B cell (primary cell): ENCODE results near the gene PLS3. TPM values are rescaled to one million over a fixed set of nuclear protein-coding genes. Genes with fewer than 3 reads are reported as not detected.

Experiments used
- ATAC-seq: fragments of 200-7000 bp; cut with Tn5 transposase; one replicate; pipeline ENCODE4 v1.10.0; 2021; ENCODE audit warnings: low read depth, mild to moderate bottlenecking, moderate number of reproducible peaks, moderate library complexity
- CTCF ChIA-PET: fragments of 350-600 bp; sonication (Branson Sonifier 250); formaldehyde crosslinking; loops from one replicate; lab custom pipeline; 2021; ENCODE audit warnings: antibody characterized with exemption, inconsistent platforms; lab: Charles Lee
- POLR2A ChIA-PET: fragments of 350-600 bp; sonication (Branson Sonifier 250); formaldehyde crosslinking; loops from one replicate; lab custom pipeline; 2021; ENCODE audit warnings: antibody characterized with exemption; lab: Charles Lee
- DNase-seq: peaks from one replicate; pipeline ENCODE4 v3.0.0; 2013
- H2AFZ ChIP-seq: 2 replicates; pipeline ENCODE4 v1.6.1; 2012; ENCODE audit warnings: mild to moderate bottlenecking, low read depth, low read length; ENCODE audit not compliant: insufficient read depth, poor library complexity, severe bottlenecking
- H3K27ac ChIP-seq, 2 donors: 1 replicate in 1 of 2; 2 replicates in 1 of 2; pipeline ENCODE4 v1.5.1; 2012 to 2013; ENCODE audit warnings: low read length in 2 of 2, mild to moderate bottlenecking in 2 of 2, moderate library complexity in 1 of 2
- H3K27me3 ChIP-seq, 4 experiments: fragments of 200-600 bp in 1 of 4; sonication (generic) in 1 of 4; replicated peaks in 1 of 4; 1 replicate in 2 of 4; 2 replicates in 2 of 4; pipeline versions ENCODE4 v1.6.1 to v1.7.0; 2013 to 2016; ENCODE audit warnings: low read length in 3 of 4, mild to moderate bottlenecking in 2 of 4, mixed read lengths in 1 of 4, moderate library complexity in 1 of 4; ENCODE audit not compliant: insufficient read depth in 4 of 4, control insufficient read depth in 3 of 4; ENCODE audit errors: control extremely low read depth in 1 of 4
- H3K36me3 ChIP-seq, 2 experiments: replicated peaks in 1 of 2; 1 replicate in 1 of 2; 2 replicates in 1 of 2; pipeline versions ENCODE4 v1.6.1 to v1.7.1; 2013; ENCODE audit warnings: low read length in 1 of 2; ENCODE audit not compliant: insufficient read depth in 2 of 2, control insufficient read depth in 1 of 2; ENCODE audit errors: control extremely low read depth in 1 of 2, extremely low read depth in 1 of 2
- H3K4me1 ChIP-seq, 2 donors: fragments of 200-600 bp in 1 of 2; sonication (generic) in 1 of 2; 1 replicate in 1 of 2; 2 replicates in 1 of 2; pipeline versions ENCODE4 v1.5.1 to v1.6.1; 2013 to 2017; ENCODE audit warnings: low read length in 2 of 2; ENCODE audit not compliant: control insufficient read depth in 2 of 2, insufficient read depth in 2 of 2
- H3K4me2 ChIP-seq: replicated peaks from 2 replicates; pipeline ENCODE3; 2012; ENCODE audit warnings: mild to moderate bottlenecking, low read depth, low read length; ENCODE audit not compliant: poor library complexity, severe bottlenecking
- H3K4me3 ChIP-seq, 5 experiments: fragments of 200-600 bp in 1 of 5; sonication (generic) in 1 of 5; 1 replicate in 3 of 5; 2 replicates in 2 of 5; pipeline versions ENCODE4 v1.5.1 to v1.7.0; 2011 to 2016; ENCODE audit warnings: low read length in 4 of 5, mild to moderate bottlenecking in 4 of 5, low read depth in 2 of 5, control low read depth in 1 of 5, moderate library complexity in 1 of 5; ENCODE audit not compliant: insufficient read depth in 1 of 5; ENCODE audit errors: control extremely low read depth in 1 of 5, extremely low read depth in 1 of 5
- H3K79me2 ChIP-seq: fragments of 200-600 bp; sonication (generic); one replicate; pipeline ENCODE4 v1.6.0; 2016; ENCODE audit warnings: low read length; ENCODE audit not compliant: control insufficient read depth, insufficient read depth
- H3K9ac ChIP-seq: fragments of 200-600 bp; sonication (generic); 2 replicates; pipeline ENCODE4 v1.6.1; 2017; ENCODE audit warnings: mild to moderate bottlenecking, low read length, moderate library complexity
- H3K9me3 ChIP-seq, 3 donors: one replicate each; pipeline versions ENCODE4 v1.6.1 to v1.7.1; 2013; ENCODE audit warnings: low read length in 2 of 3; ENCODE audit not compliant: control insufficient read depth in 2 of 3, insufficient read depth in 1 of 3; ENCODE audit errors: control extremely low read depth in 1 of 3
- H4K20me1 ChIP-seq: 2 replicates; pipeline ENCODE4 v1.6.0; 2012; ENCODE audit warnings: mild to moderate bottlenecking, low read length; ENCODE audit not compliant: insufficient read depth, control insufficient read depth, poor library complexity, severe bottlenecking
- H3K27ac Mint-ChIP-seq: one replicate; pipeline ENCODE4 v1.8.0; 2021; ENCODE audit warnings: mixed read lengths
- H3K27me3 Mint-ChIP-seq: one replicate; pipeline ENCODE4 v1.8.0; 2021; ENCODE audit warnings: mixed read lengths
- H3K4me1 Mint-ChIP-seq: one replicate; pipeline ENCODE4 v1.8.0; 2021; ENCODE audit warnings: mixed read lengths
- H3K4me3 Mint-ChIP-seq: one replicate; pipeline ENCODE4 v1.8.0; 2021; ENCODE audit warnings: mixed read lengths
- H3K9me3 Mint-ChIP-seq: one replicate; pipeline ENCODE4 v1.8.0; 2022; ENCODE audit warnings: mixed read lengths; ENCODE audit not compliant: insufficient read depth
- EZH2 ChIP-seq: IDR thresholded peaks from 2 replicates; pipeline ENCODE4 v1.6.1; 2012; ENCODE audit warnings: borderline replicate concordance, low read depth, mild to moderate bottlenecking, moderate library complexity, low read length; ENCODE audit not compliant: insufficient read depth, poor library complexity, severe bottlenecking
- WGBS: methylation state at CpG from one replicate; pipeline ENCODE4 v1.1.5; 2013; ENCODE audit warnings: missing lambda C conversion rate; ENCODE audit not compliant: insufficient coverage; 5-methylcytosine and 5-hydroxymethylcytosine counted together
- intact Hi-C: fragments of 100-400 bp; cut with micrococcal nuclease; formaldehyde crosslinking; loops from one replicate; pipeline ENCODE4 v1.10.0; 2022
- polyA plus RNA-seq: library from polyadenylated mRNA; depleted of rRNA; stranded (reverse); fragments of >200 nt; gene quantifications from 2 replicates; pipeline ENCODE4 v1.2.3, GENCODE V29; 2012
- total RNA-seq, 2 donors: library from RNA; stranded (reverse); fragments of 120-200 nt in 1 of 2; gene quantifications; 1 replicate in 1 of 2; 2 replicates in 1 of 2; pipeline versions ENCODE4 v1.2.3 to v1.2.4, GENCODE V29; 2013 to 2022
- TF ChIP-seq, protein P1 (sequence below): fragments of 200-600 bp; IDR thresholded peaks from one replicate; pipeline ENCODE4 v1.8.0; 2022; ENCODE audit warnings: antibody characterized with exemption, mild to moderate bottlenecking

Gene PLS3
- total and polyA plus RNA-seq, 2 donors (not counting 1 experiment from before 2014, with no cell fraction given): not detected

GRCh38 chrX:115579327-115579726, 18.4 kb downstream of the PLS3 start:
- H3K27ac ChIP-seq: no peak overlapping the region
- DNase-seq (no peak), ATAC-seq (no peak)
- no peaks in the 10 kb centered on the region for H4K20me1 ChIP-seq
- H2AFZ ChIP-seq: no peak overlapping the region
- H3K9me3 Mint-ChIP-seq: no peaks in the 10 kb centered on the region
- no peak overlapping the region for H3K4me3 Mint-ChIP-seq
- H3K27me3 Mint-ChIP-seq: no peaks in the 10 kb centered on the region
- no peak overlapping the region for H3K9ac ChIP-seq
- H3K79me2 ChIP-seq: no peaks in the 10 kb centered on the region
- H3K9me3 ChIP-seq: no peaks in the 10 kb centered on the region
- no peak overlapping the region for H3K4me2 ChIP-seq
- ChIA-PET POLR2A (no interaction called here), CTCF (no interaction called here)
- no peak overlapping the region for H3K4me3 ChIP-seq
- no peaks in the 10 kb centered on the region for H3K4me1 ChIP-seq
- no peaks in the 10 kb centered on the region for H3K36me3 ChIP-seq
- intact Hi-C loops: no loop called here
- TF ChIP-seq, protein P1, sequence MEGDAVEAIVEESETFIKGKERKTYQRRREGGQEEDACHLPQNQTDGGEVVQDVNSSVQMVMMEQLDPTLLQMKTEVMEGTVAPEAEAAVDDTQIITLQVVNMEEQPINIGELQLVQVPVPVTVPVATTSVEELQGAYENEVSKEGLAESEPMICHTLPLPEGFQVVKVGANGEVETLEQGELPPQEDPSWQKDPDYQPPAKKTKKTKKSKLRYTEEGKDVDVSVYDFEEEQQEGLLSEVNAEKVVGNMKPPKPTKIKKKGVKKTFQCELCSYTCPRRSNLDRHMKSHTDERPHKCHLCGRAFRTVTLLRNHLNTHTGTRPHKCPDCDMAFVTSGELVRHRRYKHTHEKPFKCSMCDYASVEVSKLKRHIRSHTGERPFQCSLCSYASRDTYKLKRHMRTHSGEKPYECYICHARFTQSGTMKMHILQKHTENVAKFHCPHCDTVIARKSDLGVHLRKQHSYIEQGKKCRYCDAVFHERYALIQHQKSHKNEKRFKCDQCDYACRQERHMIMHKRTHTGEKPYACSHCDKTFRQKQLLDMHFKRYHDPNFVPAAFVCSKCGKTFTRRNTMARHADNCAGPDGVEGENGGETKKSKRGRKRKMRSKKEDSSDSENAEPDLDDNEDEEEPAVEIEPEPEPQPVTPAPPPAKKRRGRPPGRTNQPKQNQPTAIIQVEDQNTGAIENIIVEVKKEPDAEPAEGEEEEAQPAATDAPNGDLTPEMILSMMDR: no peak
- TF ChIP-seq EZH2: no peak
- H3K27me3 ChIP-seq: no peaks in the 10 kb centered on the region
- H3K27ac Mint-ChIP-seq: no peak overlapping the region
- H3K4me1 Mint-ChIP-seq: no peaks in the 10 kb centered on the region
- 100% methylated on average over 2 of the region's 2 CpGs for WGBS

GRCh38 chrX:115579786-115580294, 18.9 kb downstream of the PLS3 start:
- Histone ChIP-seq H3K27me3 (no peaks in the 10 kb centered on the region), H2AFZ (no peak overlapping the region), H3K27ac (no peak overlapping the region), H3K79me2 (no peaks in the 10 kb centered on the region), H3K9ac (no peak overlapping the region), H3K4me1 (no peaks in the 10 kb centered on the region), H3K4me2 (no peak overlapping the region), H3K4me3 (no peak overlapping the region), H3K36me3 (no peaks in the 10 kb centered on the region), H3K9me3 (no peaks in the 10 kb centered on the region), H4K20me1 (no peaks in the 10 kb centered on the region)
- intact Hi-C loops: no loop called here
- ChIA-PET POLR2A (no interaction called here), CTCF (no interaction called here)
- H3K27me3 Mint-ChIP-seq: no peaks in the 10 kb centered on the region
- no CpG with 5 or more reads among the region's 8 CpGs for WGBS
- H3K9me3 Mint-ChIP-seq: no peaks in the 10 kb centered on the region
- DNase-seq: no peak
- H3K4me3 Mint-ChIP-seq: no peak overlapping the region
- no peak for ATAC-seq
- no peak overlapping the region for H3K27ac Mint-ChIP-seq
- no peaks in the 10 kb centered on the region for H3K4me1 Mint-ChIP-seq
- TF ChIP-seq, protein P1: no peak
- TF ChIP-seq EZH2: no peak
